ENCODE results near the gene ABCC2. TPM values are rescaled to one million over a fixed set of nuclear protein-coding genes. Genes with fewer than 3 reads are reported as not detected.

Gene ABCC2
- total and polyA plus RNA-seq, 2 donors (not counting 1 experiment from before 2014, with no cell fraction given): 4.2 to 7.0 TPM

- Histone ChIP-seq H2AFZ (ENCODE audit: insufficient read depth, low read depth, low read length, poor library complexity, severe bottlenecking) (no peak overlapping the region), H3K79me2 (ENCODE audit: control insufficient read depth, insufficient read depth, low read length) (no peaks in the 10 kb centered on the region), H3K27me3 (replicated peaks in 1 of 4; ENCODE audit: control extremely low read depth in 1 of 4, control insufficient read depth in 3 of 4, insufficient read depth in 4 of 4, low read length in 3 of 4) (no peaks in the 10 kb centered on the region), H3K27ac (ENCODE audit: low read length in 2 of 2) (no peak overlapping the region), H3K9me3 (ENCODE audit: control extremely low read depth in 1 of 3, control insufficient read depth in 2 of 3, insufficient read depth in 1 of 3, low read length in 2 of 3) (no peaks in the 10 kb centered on the region), H3K4me1 (ENCODE audit: control insufficient read depth in 2 of 2, insufficient read depth in 2 of 2, low read length in 2 of 2) (no peaks in the 10 kb centered on the region), H4K20me1 (ENCODE audit: control insufficient read depth, insufficient read depth, low read length, poor library complexity, severe bottlenecking) (no peaks in the 10 kb centered on the region), H3K4me3 (ENCODE audit: control extremely low read depth in 1 of 5, extremely low read depth in 1 of 5, insufficient read depth in 1 of 5, low read depth in 2 of 5, low read length in 4 of 5) (no peak overlapping the region), H3K9ac (ENCODE audit: low read length) (no peak overlapping the region), H3K4me2 (replicated peaks; ENCODE audit: low read depth, low read length, poor library complexity, severe bottlenecking) (no peak overlapping the region), H3K36me3 (replicated peaks in 1 of 2; ENCODE audit: control extremely low read depth in 1 of 2, control insufficient read depth in 1 of 2, extremely low read depth in 1 of 2, insufficient read depth in 2 of 2, low read length in 1 of 2) (no peaks in the 10 kb centered on the region)
- no peak for DNase-seq
- 96% methylated on average over 2 of the region's 4 CpGs for WGBS (ENCODE audit: insufficient coverage)
- no peak for ATAC-seq (ENCODE audit: low read depth)
- intact Hi-C loops (cut with micrococcal nuclease): no loop called here
- ChIA-PET POLR2A (no interaction called here), CTCF (interaction anchor here (1.1 to 2.0 kb wide), 3 partner anchors 11 to 211 kb away, joined by 3 to 11 read pairs (median 3); no protein-coding TSS in a partner anchor)
- no peaks in the 10 kb centered on the region for H3K9me3 Mint-ChIP-seq (ENCODE audit: insufficient read depth)
- H3K4me1 Mint-ChIP-seq: no peaks in the 10 kb centered on the region
- no peak overlapping the region for H3K27ac Mint-ChIP-seq
- no peak overlapping the region for H3K4me3 Mint-ChIP-seq
- H3K27me3 Mint-ChIP-seq: no peaks in the 10 kb centered on the region
- TF ChIP-seq EZH2 (IDR thresholded peaks at IDR 0.05; ENCODE audit: borderline replicate concordance, insufficient read depth, low read depth, low read length, poor library complexity, severe bottlenecking) (no peak), CTCF (IDR thresholded peaks at IDR 0.05) (no peak)
Observed at GRCh38 chr10:99834410-99834809, 52.0 kb downstream of the ABCC2 start.

- no peak overlapping the region for H3K9ac ChIP-seq (ENCODE audit: low read length)
- H3K27ac ChIP-seq (ENCODE audit: low read length in 2 of 2): no peak overlapping the region
- no peaks in the 10 kb centered on the region for H4K20me1 ChIP-seq (ENCODE audit: control insufficient read depth, insufficient read depth, low read length, poor library complexity, severe bottlenecking)
- no peaks in the 10 kb centered on the region for H3K4me1 Mint-ChIP-seq
- H3K4me2 ChIP-seq (replicated peaks; ENCODE audit: low read depth, low read length, poor library complexity, severe bottlenecking): no peak overlapping the region
- no peaks in the 10 kb centered on the region for H3K36me3 ChIP-seq (replicated peaks in 1 of 2; ENCODE audit: control extremely low read depth in 1 of 2, control insufficient read depth in 1 of 2, extremely low read depth in 1 of 2, insufficient read depth in 2 of 2, low read length in 1 of 2)
- ATAC-seq (ENCODE audit: low read depth) (no peak), DNase-seq (no peak)
- no peak overlapping the region for H3K4me3 ChIP-seq (ENCODE audit: control extremely low read depth in 1 of 5, extremely low read depth in 1 of 5, insufficient read depth in 1 of 5, low read depth in 2 of 5, low read length in 4 of 5)
- no peak overlapping the region for H3K27ac Mint-ChIP-seq
- intact Hi-C loops (cut with micrococcal nuclease): no loop called here
- ChIA-PET CTCF (no interaction called here), POLR2A (no interaction called here)
- 96% methylated on average over 6 of the region's 8 CpGs for WGBS (ENCODE audit: insufficient coverage)
- H3K79me2 ChIP-seq (ENCODE audit: control insufficient read depth, insufficient read depth, low read length): no peaks in the 10 kb centered on the region
- no peaks in the 10 kb centered on the region for H3K9me3 Mint-ChIP-seq (ENCODE audit: insufficient read depth)
- no peaks in the 10 kb centered on the region for H3K27me3 Mint-ChIP-seq
- H2AFZ ChIP-seq (ENCODE audit: insufficient read depth, low read depth, low read length, poor library complexity, severe bottlenecking): no peak overlapping the region
- H3K4me3 Mint-ChIP-seq: no peak overlapping the region
- TF ChIP-seq EZH2 (IDR thresholded peaks at IDR 0.05; ENCODE audit: borderline replicate concordance, insufficient read depth, low read depth, low read length, poor library complexity, severe bottlenecking): no peak
- no peak for TF ChIP-seq CTCF (IDR thresholded peaks at IDR 0.05)
- H3K27me3 ChIP-seq (replicated peaks in 1 of 4; ENCODE audit: control extremely low read depth in 1 of 4, control insufficient read depth in 3 of 4, insufficient read depth in 4 of 4, low read length in 3 of 4): no peaks in the 10 kb centered on the region
- no peaks in the 10 kb centered on the region for H3K9me3 ChIP-seq (ENCODE audit: control extremely low read depth in 1 of 3, control insufficient read depth in 2 of 3, insufficient read depth in 1 of 3, low read length in 2 of 3)
- no peaks in the 10 kb centered on the region for H3K4me1 ChIP-seq (ENCODE audit: control insufficient read depth in 2 of 2, insufficient read depth in 2 of 2, low read length in 2 of 2)
Observed at GRCh38 chr10:99835947-99836346, 53.5 kb downstream of the ABCC2 start.
